K562 (cell line): ENCODE results near the gene TOMM40L. TPM values are rescaled to one million over a fixed set of nuclear protein-coding genes. Genes with fewer than 3 reads are reported as not detected.

ENCODE experiments used
- ATAC-seq: fragments of 200-7000 bp; cut with Tn5 transposase; 3 replicates; pipeline ENCODE4 v1.9.1; 2020; ENCODE audit warnings: moderate library complexity
- BruUV-seq: library from RNA; stranded (reverse); fragments of 400-500 nt; replicated peaks from 2 replicates; lab custom pipeline; 2021; lab: Mats Ljungman, UMichigan
- CTCF ChIA-PET: fragments of 300-600 bp; formaldehyde crosslinking; extraction: SDS; loops from one replicate; lab custom pipeline; 2021; ENCODE audit warnings: low intra/inter-chr PET ratio; lab: Yijun Ruan, JAX
- POLR2A ChIA-PET: fragments of 300-600, 350-650 bp; sonication (Branson Sonifier 250); formaldehyde crosslinking; extraction: SDS; loops from one replicate; lab custom pipeline; 2021; ENCODE audit warnings: antibody characterized with exemption, inconsistent platforms; lab: Yijun Ruan, JAX
- DNase-seq, 4 experiments: peaks; one replicate each; pipeline versions ENCODE4 v3.0.0 to v3.0.0-alpha.2; 2011 to 2018; ENCODE audit warnings: low spot score in 3 of 4, mixed read lengths in 3 of 4; ENCODE audit errors: extremely low read depth in 1 of 4
- FAIRE-seq: peaks from 2 replicates; lab custom pipeline; 2011; peaks lifted over from hg19 to GRCh38; lab: Jason Lieb, UNC
- H2AFZ ChIP-seq: 2 replicates; pipeline ENCODE4 v1.6.0; 2011; ENCODE audit warnings: low read depth, low read length, control low read depth, inconsistent platforms
- H3K27ac ChIP-seq: fragments of 200-600 bp; 3 replicates; pipeline ENCODE4 v1.8.0; 2011; ENCODE audit warnings: low read depth, mild to moderate bottlenecking, control low read depth, inconsistent platforms, low read length, moderate library complexity, mixed read lengths; ENCODE audit errors: extremely low read depth
- H3K27me3 ChIP-seq, 2 experiments: fragments of 300-600 bp in 1 of 2; 2 replicates in 1 of 2; 3 replicates in 1 of 2; pipeline versions ENCODE4 v1.6.0 to v1.8.0; 2011; ENCODE audit warnings: inconsistent platforms in 2 of 2, low read length in 2 of 2, mild to moderate bottlenecking in 1 of 2, mixed read lengths in 1 of 2, moderate library complexity in 1 of 2; ENCODE audit not compliant: control insufficient read depth in 2 of 2, insufficient read depth in 2 of 2
- H3K36me3 ChIP-seq: fragments of 300-600 bp; 3 replicates; pipeline ENCODE4 v1.8.0; 2011; ENCODE audit warnings: mild to moderate bottlenecking, low read length, inconsistent platforms; ENCODE audit not compliant: control insufficient read depth, insufficient read depth
- H3K4me1 ChIP-seq, 2 experiments: fragments of 200-600 bp in 1 of 2; replicated peaks in 1 of 2; 2 replicates in 1 of 2; 3 replicates in 1 of 2; pipeline versions ENCODE4 v1.5.1 to v1.8.0; 2011; ENCODE audit warnings: inconsistent platforms in 2 of 2, low read length in 2 of 2, mild to moderate bottlenecking in 1 of 2, mixed read lengths in 1 of 2, moderate library complexity in 1 of 2; ENCODE audit not compliant: control insufficient read depth in 2 of 2, insufficient read depth in 2 of 2
- H3K4me2 ChIP-seq: 2 replicates; pipeline ENCODE4 v1.6.1; 2011; ENCODE audit warnings: low read length, control low read depth, inconsistent platforms, mixed read lengths; ENCODE audit not compliant: insufficient read depth
- H3K4me3 ChIP-seq: fragments of 200-600 bp; sonication (generic), shearing (Covaris generic); 2 replicates; pipeline ENCODE4 v1.5.1; 2016; ENCODE audit warnings: control low read depth, inconsistent platforms
- H3K79me2 ChIP-seq: fragments of 200-600 bp; 3 replicates; pipeline ENCODE4 v1.8.0; 2011; ENCODE audit warnings: low read length, inconsistent platforms; ENCODE audit not compliant: control insufficient read depth, insufficient read depth
- H3K9ac ChIP-seq, 2 experiments: 2 replicates each; pipeline versions ENCODE4 v1.6.0 to v1.6.1; 2011; ENCODE audit warnings: low read depth in 2 of 2, low read length in 2 of 2, control low read depth in 1 of 2, inconsistent platforms in 1 of 2, mild to moderate bottlenecking in 1 of 2, mixed read lengths in 1 of 2; ENCODE audit not compliant: insufficient read depth in 1 of 2
- H3K9me1 ChIP-seq: one replicate; pipeline ENCODE4 v1.6.0; 2011; ENCODE audit warnings: inconsistent platforms, mild to moderate bottlenecking, low read length, moderate library complexity; ENCODE audit not compliant: control insufficient read depth, insufficient read depth
- H3K9me3 ChIP-seq: replicated peaks from 2 replicates; pipeline ENCODE4 v1.5.1; 2011; ENCODE audit warnings: low read depth, low read length, inconsistent platforms; ENCODE audit not compliant: control insufficient read depth, insufficient read depth
- H4K20me1 ChIP-seq: replicated peaks from 2 replicates; pipeline ENCODE4 v1.6.1; 2011; ENCODE audit warnings: low read length, inconsistent platforms, mixed read lengths; ENCODE audit not compliant: control insufficient read depth, insufficient read depth
- ATF1 ChIP-seq, 2 experiments: fragments of 450-650 bp in 1 of 2; IDR thresholded peaks; 2 replicates each; pipeline ENCODE4 v1.6.1; 2016; ENCODE audit warnings: missing compliant biosample characterization in 1 of 2, missing genetic modification characterization in 1 of 2
- BRCA1 ChIP-seq, 2 experiments: fragments of 450-650 bp in 1 of 2; sonication (generic) in 1 of 2; formaldehyde crosslinking in 1 of 2; IDR thresholded peaks; 2 replicates each; pipeline versions ENCODE4 v1.5.0 to v1.6.1; 2017 to 2020; ENCODE audit warnings: mild to moderate bottlenecking in 1 of 2, missing genetic modification reagents in 1 of 2
- CBFA2T3 ChIP-seq: fragments of 450-650 bp; IDR thresholded peaks from 2 replicates; pipeline ENCODE4 v1.6.1; 2017
- CBX2 ChIP-seq: fragments of 200-600 bp; sonication (generic); IDR thresholded peaks from one replicate; pipeline ENCODE4 v1.6.1; 2012; ENCODE audit warnings: mild to moderate bottlenecking, low read length, inconsistent platforms; ENCODE audit not compliant: insufficient read depth, poor library complexity, severe bottlenecking
- FOXM1 ChIP-seq, 2 experiments: fragments of 450-650 bp in 1 of 2; sonication (generic) in 1 of 2; formaldehyde crosslinking in 1 of 2; IDR thresholded peaks; 2 replicates each; pipeline versions ENCODE4 v1.6.1 to v1.9.0; 2017 to 2022; ENCODE audit warnings: low read depth in 2 of 2, mild to moderate bottlenecking in 2 of 2, missing genetic modification reagents in 1 of 2, moderate library complexity in 1 of 2
- GATA2 ChIP-seq: sonication (generic); formaldehyde crosslinking; IDR thresholded peaks from 2 replicates; pipeline ENCODE4 v1.4.0; 2020; ENCODE audit warnings: mild to moderate bottlenecking, missing genetic modification reagents
- LCOR ChIP-seq: sonication (generic); formaldehyde crosslinking; IDR thresholded peaks from 2 replicates; pipeline ENCODE4 v1.8.0; 2022; ENCODE audit warnings: mild to moderate bottlenecking, missing genetic modification reagents
- TOE1 ChIP-seq, 2 experiments: fragments of 450-650 bp in 1 of 2; sonication (generic) in 1 of 2; formaldehyde crosslinking in 1 of 2; IDR thresholded peaks; 2 replicates each; pipeline versions ENCODE4 v1.7.1 to v1.8.0; 2016 to 2022; ENCODE audit warnings: borderline replicate concordance in 2 of 2, mild to moderate bottlenecking in 2 of 2, antibody characterized with exemption in 1 of 2, inconsistent platforms in 1 of 2, low read depth in 1 of 2, missing genetic modification reagents in 1 of 2, moderate library complexity in 1 of 2
- ZNF224 ChIP-seq: sonication (generic); formaldehyde crosslinking; IDR thresholded peaks from 2 replicates; pipeline ENCODE4 v1.8.0; 2022; ENCODE audit warnings: mild to moderate bottlenecking, missing genetic modification reagents
- ZNF561 ChIP-seq: fragments of 450-650 bp; formaldehyde crosslinking; conservative IDR thresholded peaks from 2 replicates; pipeline ENCODE4 v1.4.0; 2020; ENCODE audit warnings: mild to moderate bottlenecking, moderate library complexity
- WGBS: fragments of 100-300 bp; shearing (Covaris generic); methylation state at CpG from one replicate; pipeline ENCODE4 v1.1.6; 2016; ENCODE audit warnings: low coverage, mixed read lengths; ENCODE audit not compliant: insufficient coverage; ENCODE audit errors: missing lambda C conversion rate; 5-methylcytosine and 5-hydroxymethylcytosine counted together
- in situ Hi-C: fragments of 300-500 bp; cut with MboI; formaldehyde crosslinking; loops from 4 replicates; pipeline ENCODE4 v1.15.0; 2018; ENCODE audit warnings: inconsistent platforms, mixed read lengths
- intact Hi-C: fragments of 100-400 bp; cut with micrococcal nuclease; formaldehyde crosslinking; loops from 2 replicates; pipeline ENCODE4 v1.14.2; 2022
- polyA plus RNA-seq, 8 experiments: library from polyadenylated mRNA; depleted of rRNA in 4 of 8; stranded (reverse) in 5 of 8; unstranded in 3 of 8; fragments of >200 nt; fragmentation: Nextera tagmentation in 2 of 8; fragmentation: Illumina TruSeq in 1 of 8; extraction: Ambion mirVana in 2 of 8; extraction: Trizol in 1 of 8; gene quantifications; 2 replicates each; pipeline versions ENCODE4 v1.2.1 to v1.2.3, GENCODE V29; 2011 to 2014; ENCODE audit warnings: inconsistent platforms in 1 of 8, missing spikeins in 1 of 8
- total RNA-seq, 7 experiments: library from RNA; depleted of rRNA in 6 of 7; stranded (reverse); fragments of >200 nt in 6 of 7; fragmentation: Illumina TruSeq in 2 of 7; extraction: Trizol in 2 of 7; gene quantifications; 2 replicates each; pipeline versions ENCODE4 v1.2.1 to v1.2.3, GENCODE V29; 2011 to 2021; ENCODE audit warnings: low replicate concordance in 1 of 7
- TF ChIP-seq, protein P1 (sequence below): fragments of 250-450 bp; sonication (Bioruptor Pico); IDR thresholded peaks from 2 replicates; pipeline ENCODE4 v1.8.0; 2021; ENCODE audit warnings: mild to moderate bottlenecking, moderate library complexity
- TF ChIP-seq, protein P2 (sequence below): sonication (generic); formaldehyde crosslinking; IDR thresholded peaks from 2 replicates; pipeline ENCODE4 v1.8.0; 2022; ENCODE audit warnings: mild to moderate bottlenecking, missing genetic modification reagents, borderline replicate concordance
- TF ChIP-seq, protein P3 (sequence below): fragments of 450-650 bp; IDR thresholded peaks from 2 replicates; pipeline ENCODE4 v1.6.1; 2018; ENCODE audit not compliant: partially characterized antibody
- TF ChIP-seq, protein P4 (sequence below): fragments of 250-450 bp; sonication (Bioruptor Pico); IDR thresholded peaks from 2 replicates; pipeline ENCODE4 v1.8.0; 2021; ENCODE audit warnings: moderate library complexity, mild to moderate bottlenecking, inconsistent platforms

Gene TOMM40L
- total and polyA plus RNA-seq, 9 of the 15 experiments (the other 6 are each of a cell fraction or from before 2014, with no cell fraction given), result 9.6 to 33.6 (median 25.2) TPM

DNA sequence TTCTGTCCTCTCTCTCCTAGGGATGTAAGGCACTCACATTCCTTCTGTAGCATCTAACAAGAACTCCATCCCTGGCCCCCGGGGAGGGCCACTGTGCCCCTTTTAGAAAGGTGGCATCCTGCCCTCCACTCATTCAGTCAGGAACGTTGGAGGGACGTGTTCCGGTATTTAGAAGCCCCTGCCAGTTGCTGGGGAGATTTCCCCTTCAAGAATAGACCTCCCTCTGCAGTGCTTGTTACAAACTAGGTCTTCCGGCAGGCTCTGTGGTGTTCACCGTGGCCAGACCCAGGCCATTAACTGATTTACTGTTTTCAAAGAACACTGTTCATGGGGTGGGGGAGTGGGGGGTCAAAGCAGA lies 33.5 kb downstream of the TOMM40L start:
- Histone ChIP-seq H3K9me3 (peaks cover 2% of the 10 kb centered on the region; the same call in 1 of the 2 replicates), H3K4me3 (no peak overlapping the region), H4K20me1 (no peaks in the 10 kb centered on the region), H3K79me2 (no peaks in the 10 kb centered on the region), H2AFZ (no peak overlapping the region), H3K9ac (no peak overlapping the region), H3K4me1 (peaks cover 0 to 7% of the 10 kb centered on the region in 2 experiments; a peak in 3 of 5 replicates), H3K27me3 (peaks cover 30 to 35% of the 10 kb centered on the region in 2 experiments; a peak in 4 of 5 replicates), H3K9me1 (no peaks in the 10 kb centered on the region), H3K27ac (no peak overlapping the region), H3K36me3 (no peaks in the 10 kb centered on the region), H3K4me2 (no peak overlapping the region)
- in situ Hi-C loops (no loop called here), intact Hi-C loops (no loop called here)
- POLR2A ChIA-PET, result interaction anchor here (0.8 to 1.5 kb wide), 4 partner anchors 9 to 15 kb away, joined by 3 to 5 read pairs (median 4); no protein-coding TSS in a partner anchor
- ATAC-seq (no peak), DNase-seq (no peak), FAIRE-seq (no peak)
- 12% methylated on average over 6 of the region's 6 CpGs for WGBS
- no TSS peak for BruUV-seq
- CTCF ChIA-PET, result no interaction called here
- TF ChIP-seq CBFA2T3, result no peak
- TF ChIP-seq FOXM1 (IDR thresholded peaks at IDR 0.05; ENCODE audit: low read depth), result no peak
- TF ChIP-seq FOXM1 (CRISPR knock-in tag; IDR thresholded peaks at IDR 0.05; ENCODE audit: low read depth), result no peak
- no peak for TF ChIP-seq ZNF561 (CRISPR knock-in tag)
- TF ChIP-seq, protein P1, sequence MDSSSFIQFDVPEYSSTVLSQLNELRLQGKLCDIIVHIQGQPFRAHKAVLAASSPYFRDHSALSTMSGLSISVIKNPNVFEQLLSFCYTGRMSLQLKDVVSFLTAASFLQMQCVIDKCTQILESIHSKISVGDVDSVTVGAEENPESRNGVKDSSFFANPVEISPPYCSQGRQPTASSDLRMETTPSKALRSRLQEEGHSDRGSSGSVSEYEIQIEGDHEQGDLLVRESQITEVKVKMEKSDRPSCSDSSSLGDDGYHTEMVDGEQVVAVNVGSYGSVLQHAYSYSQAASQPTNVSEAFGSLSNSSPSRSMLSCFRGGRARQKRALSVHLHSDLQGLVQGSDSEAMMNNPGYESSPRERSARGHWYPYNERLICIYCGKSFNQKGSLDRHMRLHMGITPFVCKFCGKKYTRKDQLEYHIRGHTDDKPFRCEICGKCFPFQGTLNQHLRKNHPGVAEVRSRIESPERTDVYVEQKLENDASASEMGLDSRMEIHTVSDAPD, result no peak
- TF ChIP-seq, protein P2, sequence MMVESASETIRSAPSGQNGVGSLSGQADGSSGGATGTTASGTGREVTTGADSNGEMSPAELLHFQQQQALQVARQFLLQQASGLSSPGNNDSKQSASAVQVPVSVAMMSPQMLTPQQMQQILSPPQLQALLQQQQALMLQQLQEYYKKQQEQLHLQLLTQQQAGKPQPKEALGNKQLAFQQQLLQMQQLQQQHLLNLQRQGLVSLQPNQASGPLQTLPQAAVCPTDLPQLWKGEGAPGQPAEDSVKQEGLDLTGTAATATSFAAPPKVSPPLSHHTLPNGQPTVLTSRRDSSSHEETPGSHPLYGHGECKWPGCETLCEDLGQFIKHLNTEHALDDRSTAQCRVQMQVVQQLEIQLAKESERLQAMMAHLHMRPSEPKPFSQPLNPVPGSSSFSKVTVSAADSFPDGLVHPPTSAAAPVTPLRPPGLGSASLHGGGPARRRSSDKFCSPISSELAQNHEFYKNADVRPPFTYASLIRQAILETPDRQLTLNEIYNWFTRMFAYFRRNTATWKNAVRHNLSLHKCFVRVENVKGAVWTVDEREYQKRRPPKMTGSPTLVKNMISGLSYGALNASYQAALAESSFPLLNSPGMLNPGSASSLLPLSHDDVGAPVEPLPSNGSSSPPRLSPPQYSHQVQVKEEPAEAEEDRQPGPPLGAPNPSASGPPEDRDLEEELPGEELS, result no peak
- no peak for TF ChIP-seq BRCA1 (IDR thresholded peaks at IDR 0.05)
- TF ChIP-seq BRCA1 (CRISPR knock-in tag; IDR thresholded peaks at IDR 0.05), result no peak
- no peak for TF ChIP-seq TOE1 (IDR thresholded peaks at IDR 0.05; ENCODE audit: borderline replicate concordance)
- no peak for TF ChIP-seq TOE1 (CRISPR knock-in tag; IDR thresholded peaks at IDR 0.05; ENCODE audit: borderline replicate concordance, low read depth)
- no peak for TF ChIP-seq ATF1 (CRISPR knock-in tag; IDR thresholded peaks at IDR 0.05)
- TF ChIP-seq ATF1 (tag; IDR thresholded peaks at IDR 0.05), result no peak
- no peak for TF ChIP-seq ZNF224 (CRISPR knock-in tag)
- no peak for TF ChIP-seq CBX2
- TF ChIP-seq, protein P3, sequence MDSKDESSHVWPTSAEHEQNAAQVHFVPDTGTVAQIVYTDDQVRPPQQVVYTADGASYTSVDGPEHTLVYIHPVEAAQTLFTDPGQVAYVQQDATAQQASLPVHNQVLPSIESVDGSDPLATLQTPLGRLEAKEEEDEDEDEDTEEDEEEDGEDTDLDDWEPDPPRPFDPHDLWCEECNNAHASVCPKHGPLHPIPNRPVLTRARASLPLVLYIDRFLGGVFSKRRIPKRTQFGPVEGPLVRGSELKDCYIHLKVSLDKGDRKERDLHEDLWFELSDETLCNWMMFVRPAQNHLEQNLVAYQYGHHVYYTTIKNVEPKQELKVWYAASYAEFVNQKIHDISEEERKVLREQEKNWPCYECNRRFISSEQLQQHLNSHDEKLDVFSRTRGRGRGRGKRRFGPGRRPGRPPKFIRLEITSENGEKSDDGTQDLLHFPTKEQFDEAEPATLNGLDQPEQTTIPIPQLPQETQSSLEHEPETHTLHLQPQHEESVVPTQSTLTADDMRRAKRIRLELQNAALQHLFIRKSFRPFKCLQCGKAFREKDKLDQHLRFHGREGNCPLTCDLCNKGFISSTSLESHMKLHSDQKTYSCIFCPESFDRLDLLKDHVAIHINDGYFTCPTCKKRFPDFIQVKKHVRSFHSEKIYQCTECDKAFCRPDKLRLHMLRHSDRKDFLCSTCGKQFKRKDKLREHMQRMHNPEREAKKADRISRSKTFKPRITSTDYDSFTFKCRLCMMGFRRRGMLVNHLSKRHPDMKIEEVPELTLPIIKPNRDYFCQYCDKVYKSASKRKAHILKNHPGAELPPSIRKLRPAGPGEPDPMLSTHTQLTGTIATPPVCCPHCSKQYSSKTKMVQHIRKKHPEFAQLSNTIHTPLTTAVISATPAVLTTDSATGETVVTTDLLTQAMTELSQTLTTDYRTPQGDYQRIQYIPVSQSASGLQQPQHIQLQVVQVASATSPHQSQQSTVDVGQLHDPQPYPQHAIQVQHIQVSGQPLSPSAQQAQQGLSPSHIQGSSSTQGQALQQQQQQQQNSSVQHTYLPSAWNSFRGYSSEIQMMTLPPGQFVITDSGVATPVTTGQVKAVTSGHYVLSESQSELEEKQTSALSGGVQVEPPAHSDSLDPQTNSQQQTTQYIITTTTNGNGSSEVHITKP, result no peak
- TF ChIP-seq, protein P4, sequence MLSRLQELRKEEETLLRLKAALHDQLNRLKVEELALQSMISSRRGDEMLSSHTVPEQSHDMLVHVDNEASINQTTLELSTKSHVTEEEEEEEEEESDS (CRISPR knock-in tag), result no peak
- TF ChIP-seq LCOR (CRISPR knock-in tag), result no peak
- no peak for TF ChIP-seq GATA2 (CRISPR knock-in tag)
